ENCODE measurements around the gene GSTM1.
"Not testable (repeated sequence)": the region's sequence is repeated elsewhere in the genome, so short reads cannot be mapped to it uniquely, and the experiment has no call there.

DNA sequence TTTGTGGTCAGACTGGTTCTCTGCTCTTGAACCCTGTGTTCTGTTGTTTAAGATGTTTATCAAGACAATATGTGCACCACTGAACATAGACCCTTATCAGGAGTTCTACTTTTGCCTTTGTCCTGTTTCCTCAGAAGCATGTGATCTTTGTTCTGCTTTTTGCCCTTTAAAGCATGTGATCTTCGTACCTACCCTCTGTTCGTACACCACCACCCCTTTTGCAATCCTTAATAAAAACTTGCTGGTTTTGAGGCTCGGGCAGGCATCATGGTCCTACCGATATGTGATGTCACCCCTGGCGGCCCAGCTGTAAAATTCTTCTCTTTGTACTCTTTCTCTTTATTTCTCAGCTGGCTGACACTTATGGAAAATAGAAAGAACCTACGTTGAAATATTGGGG is 2.8 kb upstream of the GSTM1 start:
- TF ChIP-seq, protein P1, sequence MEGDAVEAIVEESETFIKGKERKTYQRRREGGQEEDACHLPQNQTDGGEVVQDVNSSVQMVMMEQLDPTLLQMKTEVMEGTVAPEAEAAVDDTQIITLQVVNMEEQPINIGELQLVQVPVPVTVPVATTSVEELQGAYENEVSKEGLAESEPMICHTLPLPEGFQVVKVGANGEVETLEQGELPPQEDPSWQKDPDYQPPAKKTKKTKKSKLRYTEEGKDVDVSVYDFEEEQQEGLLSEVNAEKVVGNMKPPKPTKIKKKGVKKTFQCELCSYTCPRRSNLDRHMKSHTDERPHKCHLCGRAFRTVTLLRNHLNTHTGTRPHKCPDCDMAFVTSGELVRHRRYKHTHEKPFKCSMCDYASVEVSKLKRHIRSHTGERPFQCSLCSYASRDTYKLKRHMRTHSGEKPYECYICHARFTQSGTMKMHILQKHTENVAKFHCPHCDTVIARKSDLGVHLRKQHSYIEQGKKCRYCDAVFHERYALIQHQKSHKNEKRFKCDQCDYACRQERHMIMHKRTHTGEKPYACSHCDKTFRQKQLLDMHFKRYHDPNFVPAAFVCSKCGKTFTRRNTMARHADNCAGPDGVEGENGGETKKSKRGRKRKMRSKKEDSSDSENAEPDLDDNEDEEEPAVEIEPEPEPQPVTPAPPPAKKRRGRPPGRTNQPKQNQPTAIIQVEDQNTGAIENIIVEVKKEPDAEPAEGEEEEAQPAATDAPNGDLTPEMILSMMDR (IDR thresholded peaks at IDR 0.05; ENCODE audit: low read depth, low read length, poor library complexity, severe bottlenecking): not testable (repeated sequence)
- not testable (repeated sequence) for TF ChIP-seq EZH2phosphoT487 (IDR thresholded peaks at IDR 0.05; ENCODE audit: borderline replicate concordance, low read length)
